Measurements from ENCODE around the gene DCXR.
A peak's percentile ranks its signal among the peaks of the same experiment; 100 is the strongest.

Gene DCXR

DNA sequence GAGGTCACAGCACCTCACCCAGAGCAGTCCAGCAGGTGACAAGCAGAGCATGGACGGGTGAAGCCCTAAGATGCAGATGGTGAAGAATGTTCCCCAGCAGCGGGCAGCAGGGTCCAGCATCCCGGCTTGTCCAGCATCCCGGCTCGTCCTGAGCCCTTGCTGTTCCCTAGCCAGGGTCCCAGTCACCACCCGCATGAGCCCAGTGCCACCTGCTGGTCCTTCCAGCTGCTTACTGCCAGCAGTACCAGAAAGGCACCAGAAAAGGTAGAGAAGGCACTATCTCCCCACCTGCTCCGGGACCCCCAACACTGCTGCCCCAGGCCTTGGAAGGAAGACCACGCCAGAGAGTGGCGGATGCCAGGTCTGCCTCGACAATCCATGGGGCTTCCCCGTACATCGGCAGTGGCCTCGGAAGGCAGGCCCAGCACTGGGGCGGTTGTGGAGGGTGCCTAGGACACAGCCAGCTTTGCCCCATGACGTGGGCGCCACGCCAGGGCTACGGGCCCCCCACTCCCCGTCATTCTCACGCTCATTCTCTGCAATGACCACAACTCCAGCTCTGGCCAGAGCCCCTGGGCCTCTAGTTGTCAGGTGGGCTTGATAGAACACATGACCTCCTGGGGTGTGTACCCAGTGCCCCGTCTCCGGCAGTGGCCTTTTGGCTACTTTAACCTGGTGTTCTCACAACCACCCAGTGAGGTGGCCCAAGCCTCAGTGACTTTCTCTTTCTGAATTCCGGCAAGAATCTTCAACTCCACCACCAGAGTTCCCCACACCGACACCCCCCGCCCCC is 16.2 kb downstream of the DCXR start:
- DNase-seq = peak; percentile 27

DNA sequence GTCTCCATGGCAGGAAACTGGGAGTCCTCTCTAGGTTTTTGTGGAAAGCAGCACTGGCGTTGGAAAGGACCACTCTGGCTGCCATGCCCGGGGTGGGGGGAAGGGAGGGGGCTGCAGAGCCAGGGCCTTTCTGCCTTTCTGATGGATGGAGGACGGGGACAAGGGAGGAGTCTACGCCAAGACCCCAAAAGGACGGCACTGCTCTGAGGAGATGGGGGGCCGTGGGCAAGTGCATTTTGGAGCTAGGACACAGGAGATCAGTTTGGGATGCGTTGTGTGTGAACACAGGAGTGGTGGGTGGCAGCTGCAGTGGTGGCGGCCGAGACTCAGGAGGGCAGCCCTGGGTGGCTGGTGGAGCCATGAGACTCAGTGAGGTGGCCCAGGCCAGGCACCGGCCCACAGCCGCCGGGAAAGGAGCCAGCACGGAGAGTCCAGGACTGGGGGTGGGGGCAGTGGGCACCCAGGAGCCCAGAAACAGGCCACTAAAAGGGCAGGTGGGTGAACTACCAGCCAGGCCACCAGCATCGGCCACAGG is 16.9 kb downstream of the DCXR start:
- DNase-seq = no peak

GRCh38 chr17:82019690-82020571 is 17.6 kb downstream of the DCXR start:
- DNase-seq = peak; percentile 59

DNA sequence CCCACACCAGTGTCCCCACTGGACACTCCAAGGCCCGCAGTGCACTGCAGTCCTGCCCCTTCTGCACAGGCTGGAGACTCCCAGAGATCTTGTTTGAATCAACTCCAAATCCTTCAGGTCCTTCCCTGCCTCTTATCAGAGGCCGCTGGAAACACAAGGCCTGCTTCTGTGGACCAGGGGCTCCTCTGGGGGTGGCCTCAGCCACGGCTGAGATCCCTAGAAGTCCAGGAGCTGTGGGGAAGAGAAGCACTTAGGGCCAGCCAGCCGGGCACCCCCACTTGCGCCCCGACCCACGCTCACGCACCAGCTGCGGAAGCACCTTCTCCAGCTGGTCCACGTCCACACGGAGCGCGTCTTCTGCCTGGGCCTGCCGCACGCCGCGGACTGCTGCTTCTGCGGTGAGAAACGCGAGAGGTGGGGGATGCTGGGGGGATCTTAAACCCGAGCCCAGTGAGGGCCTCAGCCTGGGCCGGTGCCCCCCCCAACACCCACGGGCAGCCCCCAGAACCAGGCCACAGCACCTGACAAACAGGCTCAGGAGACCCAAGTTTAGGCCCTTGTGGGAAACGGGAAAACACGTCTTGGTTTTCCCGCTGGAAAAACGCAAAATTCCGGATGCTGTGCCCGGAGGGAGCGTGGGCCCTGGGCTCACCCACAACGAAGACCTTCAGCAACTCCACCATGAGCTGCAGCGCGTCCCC is 18.4 kb downstream of the DCXR start:
- DNase-seq = no peak

DNA sequence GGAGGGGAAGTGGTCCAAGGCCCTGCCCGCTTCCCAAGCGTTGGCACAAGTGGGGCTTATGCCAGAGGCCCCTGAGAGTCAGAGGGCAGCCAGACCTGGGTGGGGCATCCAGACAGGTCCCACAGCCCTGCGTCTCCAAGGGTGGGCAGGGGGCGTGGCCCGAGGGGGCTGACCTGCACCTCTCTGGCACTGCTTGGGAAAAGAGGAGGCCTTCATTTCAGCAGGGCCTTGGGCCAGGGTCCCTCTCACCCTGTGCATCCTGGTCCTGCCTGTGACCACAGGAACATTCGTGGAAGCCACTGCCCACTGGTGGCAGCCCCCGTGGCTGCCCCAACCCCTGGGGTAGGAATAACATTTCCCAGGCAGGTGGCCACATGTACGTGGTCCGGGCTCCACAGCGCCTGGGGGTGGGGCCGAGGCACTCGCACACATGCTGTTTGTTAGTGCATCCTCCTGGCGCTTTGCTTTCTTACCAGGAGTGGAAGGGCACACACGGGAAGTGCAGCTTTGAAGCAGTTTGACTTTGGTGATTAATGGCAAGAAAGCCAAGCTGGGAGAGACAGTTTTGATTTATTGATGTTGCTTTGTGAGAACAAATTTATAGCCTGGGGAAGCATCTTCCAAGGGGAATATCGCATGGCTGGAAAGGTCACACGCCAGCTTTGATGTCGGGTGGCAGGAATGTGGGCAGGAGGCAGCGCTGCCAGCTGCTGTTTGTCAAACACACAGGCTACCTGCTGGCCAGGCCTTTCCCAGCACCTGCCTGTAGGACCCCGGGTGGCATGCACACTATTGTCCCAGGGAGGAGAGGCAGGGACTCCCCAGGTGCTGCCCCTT is 19.1 kb downstream of the DCXR start:
- no peak for DNase-seq

DNA sequence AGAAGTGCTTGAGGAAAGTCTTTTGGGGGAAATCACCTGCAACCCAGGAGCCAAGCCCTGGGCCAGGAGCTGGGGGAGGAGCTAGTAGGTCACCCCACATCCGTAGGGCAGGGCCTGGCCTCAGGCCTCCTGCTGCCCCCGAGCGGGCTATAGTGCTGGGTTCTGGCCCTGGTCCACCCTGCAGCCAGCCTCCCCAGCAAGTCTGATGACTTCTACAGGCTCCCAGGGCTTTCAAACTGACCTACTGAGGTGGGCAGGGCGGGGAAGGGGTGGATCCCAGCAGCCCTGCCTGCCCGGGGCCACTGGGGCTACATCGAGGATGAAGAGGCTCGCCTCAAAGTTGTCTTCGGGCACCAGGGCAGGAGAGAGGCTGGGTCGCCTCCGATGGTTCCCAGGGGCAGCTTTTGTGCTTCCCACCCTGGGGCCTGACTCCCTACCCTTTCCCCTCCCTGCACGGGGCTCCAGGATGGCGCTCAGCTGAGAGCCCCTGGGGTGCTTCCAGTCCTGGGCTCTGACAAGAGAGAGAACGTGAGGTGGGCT is 19.8 kb downstream of the DCXR start:
- DNase-seq = no peak

DNA sequence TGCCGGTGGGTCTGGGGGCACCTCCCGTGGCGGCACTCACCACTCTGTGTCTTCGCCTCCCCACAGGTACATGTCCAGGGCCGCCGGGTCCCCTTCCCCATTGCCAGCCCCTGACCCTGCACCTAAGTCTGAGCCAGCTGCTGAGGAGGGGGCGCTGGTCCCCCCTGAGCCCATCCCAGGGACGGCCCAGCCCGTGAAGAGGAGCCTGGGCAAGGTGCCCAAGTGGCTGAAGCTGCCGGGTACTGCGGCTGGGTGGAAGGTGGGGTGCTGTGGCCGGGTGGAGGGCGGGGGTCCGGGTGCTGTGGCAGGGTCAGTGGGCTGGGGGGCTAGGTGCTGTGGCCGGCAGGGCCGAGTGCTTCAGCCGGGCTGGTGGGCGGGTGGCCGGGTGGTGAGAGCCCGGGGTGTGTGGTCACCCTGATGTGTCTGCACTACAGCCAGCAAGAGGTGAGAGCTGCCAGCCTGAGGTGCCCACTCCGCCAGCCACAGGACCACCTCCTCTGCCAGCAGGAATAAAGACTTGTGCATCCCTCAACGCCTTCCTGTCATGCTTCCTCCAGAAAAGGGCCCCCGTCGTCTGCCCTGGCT is 20.5 kb downstream of the DCXR start:
- DNase-seq = no peak

GRCh38 chr17:82016061-82016874 is 21.2 kb downstream of the DCXR start:
- no peak for DNase-seq

DNA sequence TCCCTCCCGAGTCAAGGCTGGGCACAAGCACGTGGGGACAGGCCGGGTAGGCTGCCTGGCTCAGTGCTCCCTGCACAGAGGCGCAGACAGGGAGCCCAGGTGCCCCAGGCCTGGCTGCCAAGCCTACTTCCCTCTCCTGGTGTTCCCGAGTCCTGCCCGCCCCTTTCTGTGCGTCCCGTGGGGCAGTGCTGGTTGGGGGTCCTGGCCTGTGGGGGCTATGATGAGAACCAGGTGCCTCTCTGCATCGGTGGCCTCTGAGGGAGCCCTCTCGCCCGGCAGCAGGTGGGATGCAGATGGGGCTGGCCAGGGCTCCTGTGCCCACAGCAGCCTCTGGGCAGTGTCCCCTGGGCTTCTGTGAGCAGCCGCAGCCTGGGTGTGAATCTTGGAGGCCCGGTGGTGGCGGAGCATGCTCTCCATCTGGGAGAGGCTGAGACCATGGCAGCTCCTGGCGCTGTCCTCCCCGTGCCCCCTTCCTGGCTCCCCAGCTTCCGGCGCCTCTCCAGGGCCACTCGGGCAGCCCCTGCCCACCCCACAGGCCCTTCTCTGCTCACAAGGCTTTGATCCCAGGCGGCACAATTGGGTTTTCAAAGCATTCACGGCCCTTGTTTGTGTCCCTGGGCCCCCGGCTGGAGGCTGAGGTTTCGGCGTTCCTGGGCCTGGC is 22.1 kb downstream of the DCXR start:
- no peak for DNase-seq

DNA sequence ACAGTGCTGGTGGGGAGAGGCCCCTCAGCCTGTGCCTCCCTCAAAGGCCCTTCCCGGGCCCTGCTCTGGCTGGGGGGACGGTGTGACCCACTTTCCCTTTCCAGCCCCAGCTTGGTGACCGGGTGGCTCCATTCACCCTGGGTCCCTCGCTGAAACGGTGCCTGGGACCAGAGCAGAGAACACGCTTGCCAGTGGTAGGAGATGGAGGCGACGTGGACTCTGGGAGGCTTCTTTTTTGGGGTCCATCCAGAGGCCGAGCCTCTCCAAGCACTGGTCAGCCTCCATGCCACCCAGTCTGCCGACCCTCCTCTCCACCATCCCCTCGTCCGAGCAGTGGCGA is 22.6 kb downstream of the DCXR start:
- DNase-seq = no peak

DNA sequence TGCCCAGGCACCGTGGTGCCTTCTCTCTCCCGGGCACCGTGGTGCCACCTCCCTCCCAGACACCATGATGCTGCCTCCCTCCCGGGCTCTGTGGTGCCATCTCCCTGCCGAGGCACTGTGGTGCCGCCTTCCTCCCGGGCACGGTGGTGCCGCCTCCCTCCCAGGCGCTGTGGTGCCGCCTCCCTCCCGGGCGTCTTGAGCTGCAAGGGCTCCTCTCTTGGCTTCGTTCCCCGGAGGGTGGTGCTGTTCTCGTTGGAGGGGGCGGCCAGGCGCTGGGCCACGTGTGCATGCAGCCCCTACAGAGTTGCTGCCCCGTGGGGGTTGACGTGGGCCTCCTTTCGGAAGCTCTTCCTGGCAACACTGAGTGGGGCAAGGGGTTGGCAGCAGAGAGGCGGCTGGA is 23.1 kb downstream of the DCXR start:
- no peak for DNase-seq

DNA sequence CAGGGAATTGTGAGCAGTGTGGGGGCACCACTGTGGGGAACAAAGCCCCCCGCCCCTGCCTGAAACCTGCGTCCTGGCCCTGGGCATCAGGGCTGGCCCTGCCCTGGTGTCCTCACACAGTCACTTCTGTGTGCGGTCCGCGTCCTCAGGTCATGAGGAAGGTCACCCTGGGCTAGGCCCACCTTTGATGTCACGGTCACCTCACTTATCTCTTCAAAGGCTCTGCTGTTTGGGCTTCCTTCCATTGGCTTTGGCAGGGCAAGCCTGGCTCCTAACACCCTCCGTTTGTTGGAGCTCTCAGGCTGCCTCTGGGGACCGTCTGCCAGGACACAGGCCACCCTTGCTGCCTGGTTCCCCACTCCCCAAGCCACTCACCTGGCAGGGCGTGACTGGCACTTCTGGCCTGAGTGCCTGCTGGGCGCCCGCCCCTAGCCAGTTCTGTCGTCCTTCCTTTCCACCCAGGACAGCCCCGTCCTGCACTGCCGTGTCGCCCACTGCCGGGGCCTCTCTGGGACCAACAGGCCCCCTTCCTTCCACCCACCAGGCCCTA is 23.6 kb downstream of the DCXR start:
- no peak for DNase-seq

- DNase-seq = no peak
These were observed 24.2 kb downstream of the DCXR start for GRCh38 chr17:82013341-82013740.

DNA sequence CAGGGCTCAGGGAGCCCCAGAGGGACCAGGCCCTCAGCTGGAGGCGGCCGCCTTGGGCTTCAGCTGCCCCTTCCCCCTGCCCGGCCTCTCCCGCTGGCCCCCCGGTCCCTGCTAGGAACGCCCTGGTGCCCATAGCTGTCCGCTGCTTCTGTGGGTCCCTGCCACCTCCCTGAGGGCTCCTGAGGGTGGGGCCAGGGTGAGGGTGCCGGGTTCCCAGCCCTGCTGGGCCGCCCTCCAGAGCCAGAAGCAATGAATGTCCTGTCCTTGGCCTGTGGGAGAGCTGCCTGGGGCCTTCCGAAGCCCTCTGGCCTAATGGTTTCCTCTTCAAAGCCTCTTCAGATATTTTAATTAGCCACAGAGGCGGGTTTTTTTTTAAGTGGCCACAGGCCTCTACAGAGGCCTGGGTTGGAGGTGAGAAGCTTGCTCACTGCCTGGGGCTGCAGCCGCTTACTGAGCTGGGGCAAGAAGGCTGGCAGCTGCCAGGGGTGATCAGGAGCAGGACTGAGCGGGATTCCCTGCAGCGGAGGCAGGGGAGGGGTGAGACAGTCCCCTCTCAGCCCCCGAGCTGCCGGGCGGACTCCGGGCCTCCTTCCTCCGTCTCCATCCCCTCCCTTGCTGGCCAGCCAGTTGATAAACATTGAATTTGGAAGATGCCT is 24.7 kb downstream of the DCXR start:
- no peak for DNase-seq

GRCh38 chr17:82012261-82012639 is 25.2 kb downstream of the DCXR start:
- DNase-seq = no peak

- DNase-seq = no peak
These were observed 25.8 kb downstream of the DCXR start for GRCh38 chr17:82011617-82012187.

DNA sequence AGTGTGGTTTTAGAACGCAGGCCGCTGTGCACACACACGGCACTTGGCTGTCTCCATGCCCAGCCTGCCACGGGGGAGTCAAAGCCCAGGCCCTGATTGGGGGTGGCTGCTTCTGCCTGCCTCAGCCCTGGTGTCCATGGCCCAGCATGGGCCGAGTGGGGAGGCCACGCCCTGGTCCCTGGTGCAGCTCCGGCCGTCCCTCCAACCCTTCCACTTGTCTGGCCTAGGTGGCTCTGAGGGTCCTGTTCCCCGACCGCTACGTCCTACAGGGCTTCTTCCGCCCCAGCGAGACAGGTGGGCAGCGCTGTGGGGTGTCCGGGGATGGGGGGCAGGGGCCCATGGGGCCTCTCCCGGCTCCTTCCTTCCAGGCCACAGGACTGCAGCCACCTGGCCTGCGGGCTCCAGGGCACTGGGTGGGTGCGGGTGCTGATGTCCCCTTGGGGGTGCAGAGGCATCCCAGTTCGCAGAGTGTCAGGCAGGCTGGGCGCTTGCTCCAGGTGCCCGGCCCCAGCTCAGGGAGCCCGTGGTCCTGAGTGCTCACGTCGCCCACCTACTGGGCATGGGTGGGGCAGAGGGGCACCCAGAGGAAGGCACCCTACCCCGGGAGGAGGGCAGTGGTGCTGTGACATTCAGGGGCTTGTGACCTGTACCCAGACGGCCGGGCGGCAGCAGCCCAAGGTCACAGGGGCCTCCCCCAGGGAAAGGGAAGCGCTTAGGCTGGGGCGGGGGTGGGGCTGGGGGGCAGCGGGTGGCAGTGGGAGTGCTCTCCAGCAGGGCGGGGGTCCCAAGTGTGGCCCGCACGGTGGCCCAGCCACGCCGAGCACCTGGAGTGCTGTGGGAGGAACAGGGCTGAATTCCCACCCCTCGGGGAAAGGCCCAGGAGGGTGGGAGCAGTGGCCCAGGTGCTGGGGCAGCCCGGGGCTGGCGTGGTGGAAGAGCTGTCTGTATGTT is 26.6 kb downstream of the DCXR start:
- DNase-seq = no peak

DNA sequence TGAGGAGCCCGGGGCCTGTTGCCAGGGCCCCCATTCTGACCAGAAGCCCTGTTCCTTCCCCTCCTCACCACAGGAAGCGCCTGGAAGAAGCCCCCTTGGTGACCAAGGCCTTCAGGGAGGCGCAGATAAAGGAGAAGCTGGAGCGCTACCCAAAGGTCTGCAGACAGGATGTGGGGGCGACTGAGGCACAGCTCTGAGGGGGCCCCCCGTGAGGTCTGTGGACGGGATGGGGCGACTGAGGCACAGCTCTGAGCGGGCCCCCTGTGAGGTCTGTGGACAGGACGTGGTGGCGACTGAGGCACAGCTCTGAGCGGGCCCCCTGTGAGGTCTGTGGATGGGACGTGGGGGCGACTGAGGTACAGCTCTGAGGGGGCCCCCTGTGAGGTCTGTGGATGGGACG is 28.1 kb downstream of the DCXR start:
- no peak for DNase-seq

All from T-helper 9 cell (primary cell).